T47D (cell line): Measurements from ENCODE around the gene DPYSL3.
A peak's percentile ranks its signal among the peaks of the same experiment; 100 is the strongest.

Source experiments
- DNase-seq, 2 experiments: peaks; one replicate each; pipeline versions ENCODE4 v3.0.0 to v3.0.0-alpha.2; 2011 to 2012; ENCODE audit warnings: low read depth in 1 of 2, low spot score in 1 of 2
- JUND ChIP-seq: IDR thresholded peaks from 2 replicates; pipeline ENCODE4 v1.6.1; 2012; ENCODE audit warnings: low read depth
- in situ Hi-C: cut with HindIII; loops from 2 replicates; pipeline ENCODE4 v1.10.0; 2016; ENCODE audit warnings: low sequenced_read_pairs, low pct_unique_long_range_greater_than_20kb

The DPYSL3 gene

GRCh38 chr5:147411359-147412319 lies 98.2 kb downstream of the DPYSL3 start:
- no peak for DNase-seq
- in situ Hi-C loops: no loop called here
- no peak for TF ChIP-seq JUND

- in situ Hi-C loops: no loop called here
- no peak; the same call in 1 of the 2 replicates for TF ChIP-seq JUND
- DNase-seq: peak in 1 of 2 experiments; percentile 55
Measured at GRCh38 chr5:147410496-147411358, 99.1 kb downstream of the DPYSL3 start.

DNA sequence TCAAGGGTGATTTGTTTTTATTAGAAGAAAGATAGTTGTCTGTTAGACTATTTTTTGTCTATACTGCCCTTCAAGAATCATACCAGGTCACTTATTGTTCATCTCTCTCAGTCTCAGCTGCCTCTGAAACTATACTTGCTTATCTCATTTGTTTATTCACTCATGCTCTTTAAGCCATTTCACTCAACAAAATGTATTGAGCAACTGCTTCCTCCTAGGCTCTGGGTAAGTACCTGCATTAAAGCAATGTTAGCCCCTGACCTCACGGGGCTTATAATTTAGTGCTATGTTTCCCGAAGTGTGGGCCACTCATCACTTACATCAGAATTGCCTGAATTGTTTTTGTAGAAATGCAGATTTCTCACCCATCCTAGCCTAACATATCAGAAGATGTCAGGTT lies 100.9 kb downstream of the DPYSL3 start:
- no peak for DNase-seq
- in situ Hi-C loops: no loop called here
- TF ChIP-seq JUND: no peak

DNA sequence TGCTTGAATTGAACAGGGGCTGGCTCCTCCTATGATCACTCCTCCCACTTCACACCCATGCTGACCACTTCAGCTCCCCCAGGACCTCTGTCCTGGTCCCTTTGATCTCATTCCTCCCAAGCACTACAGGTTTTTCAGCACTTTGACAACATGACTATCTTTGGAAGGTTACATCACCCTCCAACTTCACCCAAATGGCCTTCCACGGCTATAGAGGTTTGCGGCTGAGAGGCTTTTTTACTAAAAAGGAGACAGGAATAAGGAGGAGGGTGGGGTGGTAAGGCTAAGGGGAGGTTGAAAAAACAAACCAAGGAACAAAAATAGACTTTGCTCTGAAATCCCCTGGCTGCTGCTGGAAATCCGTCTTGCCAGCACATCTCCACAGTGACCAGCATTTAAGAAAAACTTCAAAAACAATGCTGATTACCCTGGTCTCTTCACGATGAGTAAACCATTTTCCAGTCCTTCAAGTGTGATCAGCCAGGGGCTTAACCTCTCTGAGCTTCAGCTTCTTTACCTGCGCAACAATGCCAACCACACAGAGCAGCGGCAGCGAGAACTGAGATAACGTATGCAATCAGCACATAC lies 102.7 kb downstream of the DPYSL3 start:
- TF ChIP-seq JUND: no peak
- in situ Hi-C loops: no loop called here
- no peak for DNase-seq

DNA sequence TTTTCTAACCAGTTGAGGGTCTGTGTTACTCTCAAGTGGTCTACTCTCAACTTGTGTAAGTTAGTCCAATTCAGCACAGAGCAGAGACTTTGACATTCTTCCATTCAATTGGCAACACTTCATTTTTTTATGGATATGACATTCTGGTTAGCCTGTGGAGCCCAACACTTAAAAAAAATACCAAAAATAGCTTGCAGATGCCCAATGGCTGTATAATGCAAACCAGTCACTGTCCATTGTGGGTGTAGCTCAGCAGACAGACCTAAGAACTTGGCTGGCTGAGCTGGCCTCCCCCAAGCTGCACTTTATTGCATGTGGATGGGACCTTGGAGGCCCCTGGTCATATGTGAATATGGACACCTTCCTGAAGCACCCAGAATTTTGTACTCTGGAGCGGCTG lies 103.2 kb downstream of the DPYSL3 start:
- no peak for TF ChIP-seq JUND
- in situ Hi-C loops: no loop called here
- DNase-seq: no peak

GRCh38 chr5:147404706-147405105 lies 105.2 kb downstream of the DPYSL3 start:
- no peak for TF ChIP-seq JUND

DNA sequence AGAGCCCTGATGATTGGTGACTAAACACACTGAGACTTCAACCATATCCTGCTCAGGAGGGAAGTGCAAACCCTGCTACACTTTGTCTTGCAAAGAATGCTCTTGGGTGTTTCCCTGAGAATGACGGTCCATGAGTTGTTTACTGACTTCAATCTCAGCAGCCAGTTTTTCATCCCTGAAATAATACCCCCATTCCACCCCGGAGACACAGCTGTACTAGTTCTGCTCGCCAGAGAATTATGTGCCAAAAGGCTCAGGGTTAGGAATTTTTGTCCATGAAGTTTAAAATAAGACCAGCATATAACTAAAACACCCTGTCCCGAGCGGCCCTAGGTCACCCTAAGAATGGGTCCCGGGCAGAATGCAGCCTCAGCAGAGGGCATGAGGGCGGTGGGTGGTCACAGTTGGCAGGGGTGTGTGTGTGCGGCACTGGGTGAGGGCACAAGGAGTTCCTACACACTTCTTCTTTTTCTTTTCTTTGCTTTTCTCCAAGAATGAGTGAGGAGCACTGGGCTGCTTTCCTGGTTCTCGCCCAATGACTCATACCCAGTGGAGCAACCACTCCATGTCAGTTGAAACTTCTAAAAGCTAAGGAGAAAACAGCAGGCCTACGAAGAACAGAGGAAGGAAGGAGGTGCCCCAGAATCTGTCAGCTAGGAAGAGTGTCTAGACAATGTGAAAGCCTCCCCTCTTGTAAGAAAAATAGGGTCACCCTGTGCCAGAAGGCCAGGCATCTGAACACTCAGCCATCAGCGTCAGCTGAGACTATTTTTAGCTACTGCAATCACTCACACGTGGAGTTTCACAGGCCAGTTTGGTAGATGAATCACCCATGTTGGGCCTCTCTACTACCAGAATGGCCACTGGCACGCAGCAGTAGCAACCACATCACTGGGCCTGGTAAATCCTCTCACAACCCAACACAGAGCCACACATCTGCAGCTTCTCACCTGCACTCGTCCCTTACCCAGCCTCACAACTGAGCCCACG lies 105.9 kb downstream of the DPYSL3 start:
- TF ChIP-seq JUND: no peak
- in situ Hi-C loops: no loop called here
- DNase-seq: no peak

More at GRCh38 chr5:147404706-147405105, 105.2 kb downstream of the DPYSL3 start:
- no peak for DNase-seq
- in situ Hi-C loops: no loop called here

GRCh38 chr5:147400881-147401280 lies 109.0 kb downstream of the DPYSL3 start:
- no peak for DNase-seq
- in situ Hi-C loops: no loop called here
- TF ChIP-seq JUND: no peak

DNA sequence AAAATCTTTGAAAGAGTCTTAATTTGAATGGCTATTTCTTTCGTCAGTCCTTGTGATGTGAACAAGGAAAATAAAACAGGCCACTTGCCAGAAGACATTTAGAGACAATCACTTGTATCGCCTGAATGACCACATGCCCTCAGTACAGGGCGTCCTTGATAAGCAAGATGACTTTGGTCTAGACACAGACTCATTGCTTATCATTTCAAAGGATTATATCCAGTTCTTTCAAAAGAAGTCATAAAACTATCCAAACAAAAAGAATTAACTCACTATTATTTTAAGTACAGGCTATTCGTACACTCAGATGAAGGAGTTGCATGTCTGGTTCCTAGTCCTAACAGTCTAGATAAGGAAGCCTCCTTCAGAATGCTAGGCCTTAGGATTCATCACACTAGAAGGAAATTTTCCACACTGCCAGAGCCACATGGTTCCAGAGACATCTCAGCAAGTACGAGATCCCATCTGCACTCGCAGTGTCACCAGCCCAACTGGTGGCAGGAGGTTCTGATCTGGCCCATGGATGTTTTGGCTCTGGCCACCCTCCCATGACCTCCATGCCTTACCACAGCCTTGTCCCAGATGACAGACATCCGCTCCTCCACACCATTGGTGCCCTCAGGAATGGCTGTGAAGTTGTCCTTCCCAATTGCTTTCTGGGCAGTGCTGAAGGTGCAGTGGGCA lies 109.6 kb downstream of the DPYSL3 start:
- in situ Hi-C loops: no loop called here
- DNase-seq: no peak
- TF ChIP-seq JUND: no peak

- DNase-seq: no peak
- in situ Hi-C loops: no loop called here
- TF ChIP-seq JUND: no peak
Measured at GRCh38 chr5:147398860-147399259, 111.0 kb downstream of the DPYSL3 start.

DNA sequence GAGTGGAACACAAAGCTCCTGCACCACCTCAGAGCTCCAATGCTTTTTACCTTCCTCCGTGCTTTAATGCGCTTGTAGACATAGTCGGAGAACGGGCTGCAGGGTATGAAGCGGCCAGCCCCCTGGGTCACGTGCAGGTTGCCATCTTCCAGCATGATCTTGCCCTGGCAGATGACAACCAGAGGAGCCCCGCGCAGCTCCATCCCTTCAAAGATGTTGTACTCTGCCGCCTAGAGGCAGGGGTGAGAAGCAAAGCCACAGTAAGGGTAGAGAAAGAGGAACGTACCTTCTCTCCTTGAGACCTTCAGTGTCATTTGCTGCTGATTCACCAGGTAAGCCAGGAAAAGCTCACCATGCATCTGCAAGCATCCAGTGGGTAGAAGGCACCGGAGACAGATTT lies 112.3 kb downstream of the DPYSL3 start:
- peak in 1 of 2 experiments; percentile 23 for DNase-seq
- no peak for TF ChIP-seq JUND
- in situ Hi-C loops: no loop called here
